Panc1 (cell line): ENCODE measurements around the gene THADA. TPM values are rescaled to one million over a fixed set of nuclear protein-coding genes. Genes with fewer than 3 reads are reported as not detected.

ENCODE experiments used
- ATAC-seq: fragments of 200-7000 bp; cut with Tn5 transposase; 2 replicates; pipeline ENCODE4 v1.9.1; 2020; ENCODE audit warnings: mild to moderate bottlenecking, moderate library complexity
- BruUV-seq: library from RNA; stranded (reverse); fragments of 400-500 nt; replicated peaks from 2 replicates; lab custom pipeline; 2021; lab: Mats Ljungman, UMichigan
- CTCF ChIA-PET: fragments of 300-600 bp; sonication (Branson Sonifier 250); formaldehyde crosslinking; loops from one replicate; lab custom pipeline; 2022; ENCODE audit warnings: antibody characterized with exemption; lab: Charles Lee
- POLR2A ChIA-PET: fragments of 300-600 bp; sonication (Branson Sonifier 250); formaldehyde crosslinking; loops from one replicate; lab custom pipeline; 2022; ENCODE audit warnings: antibody characterized with exemption; lab: Charles Lee
- DNase-seq: peaks from one replicate; pipeline ENCODE4 v3.0.0-alpha.2; 2010; ENCODE audit warnings: low read depth, low spot score
- H3K27ac ChIP-seq: 2 replicates; pipeline ENCODE4 v1.5.1; 2011; ENCODE audit warnings: mild to moderate bottlenecking, low read length, inconsistent platforms
- H3K27me3 ChIP-seq: fragments of 200-500 bp; sonication (Bioruptor generic); 2 replicates; pipeline ENCODE4 v1.6.0; 2014; ENCODE audit warnings: low read length, inconsistent platforms; ENCODE audit not compliant: control insufficient read depth, insufficient read depth
- H3K36me3 ChIP-seq: fragments of 200-500 bp; sonication (Bioruptor generic); 2 replicates; pipeline ENCODE4 v1.5.1; 2014; ENCODE audit warnings: inconsistent platforms, mild to moderate bottlenecking, low read length, moderate library complexity; ENCODE audit not compliant: control insufficient read depth, insufficient read depth
- H3K4me1 ChIP-seq: 2 replicates; pipeline ENCODE4 v1.5.1; 2011; ENCODE audit warnings: inconsistent platforms, mild to moderate bottlenecking, low read length, moderate library complexity; ENCODE audit not compliant: control insufficient read depth, insufficient read depth
- H3K4me3 ChIP-seq, 2 experiments: 2 replicates each; pipeline ENCODE4 v1.5.1; 2011 to 2012; ENCODE audit warnings: low read depth in 2 of 2, low read length in 2 of 2, mild to moderate bottlenecking in 2 of 2, inconsistent platforms in 1 of 2, moderate library complexity in 1 of 2
- H3K9me3 ChIP-seq: fragments of 200-500 bp; sonication (Bioruptor generic); 2 replicates; pipeline ENCODE4 v1.5.1; 2014; ENCODE audit warnings: low read depth, mild to moderate bottlenecking, inconsistent platforms, low read length, moderate library complexity; ENCODE audit not compliant: control insufficient read depth, insufficient read depth
- CTCF ChIP-seq: fragments of 450-650 bp; IDR thresholded peaks from 2 replicates; pipeline ENCODE4 v1.5.1; 2017; ENCODE audit warnings: mild to moderate bottlenecking
- POLR2AphosphoS5 ChIP-seq: IDR thresholded peaks from 2 replicates; pipeline ENCODE4 v1.6.1; 2012; ENCODE audit warnings: mild to moderate bottlenecking, low read depth, low read length, moderate library complexity
- REST ChIP-seq, 2 experiments: IDR thresholded peaks; 2 replicates each; pipeline ENCODE4 v1.6.1; 2011 to 2012; ENCODE audit warnings: low read depth in 2 of 2, control low read depth in 1 of 2, low read length in 1 of 2, mild to moderate bottlenecking in 1 of 2, moderate library complexity in 1 of 2; ENCODE audit not compliant: insufficient read depth in 1 of 2
- SIN3A ChIP-seq: IDR thresholded peaks from 2 replicates; pipeline ENCODE4 v1.6.1; 2012; ENCODE audit warnings: low read depth, mild to moderate bottlenecking, low read length, moderate library complexity, borderline replicate concordance; ENCODE audit not compliant: insufficient read depth
- TCF7L2 ChIP-seq: IDR thresholded peaks from 2 replicates; pipeline ENCODE4 v1.6.1; 2011; ENCODE audit warnings: mild to moderate bottlenecking, low read depth, low read length, inconsistent platforms
- in situ Hi-C: cut with HindIII; loops from 2 replicates; pipeline ENCODE4 v1.10.0; 2016; ENCODE audit warnings: low sequenced_read_pairs, low pct_unique_long_range_greater_than_20kb
- intact Hi-C: fragments of 100-400 bp; cut with micrococcal nuclease; formaldehyde crosslinking; loops from one replicate; pipeline ENCODE4 v1.10.0; 2022; ENCODE audit not compliant: unreplicated experiment
- total RNA-seq: library from RNA; stranded (reverse); gene quantifications from one replicate; pipeline ENCODE4 v1.2.1, GENCODE V29; 2021; ENCODE audit not compliant: unreplicated experiment

THADA gene
- total RNA-seq, 1 experiment from 2014 or later, result 37.2 TPM

- peaks cover 8% of the 10 kb centered on the region; the same call in 1 of the 2 replicates for H3K4me1 ChIP-seq
- in situ Hi-C loops (no loop called here), intact Hi-C loops (no loop called here)
- no peak for TF ChIP-seq SIN3A
- TF ChIP-seq TCF7L2, result no peak
- no peak for TF ChIP-seq REST (IDR thresholded peaks at IDR 0.05; ENCODE audit: insufficient read depth in 1 of 2, low read depth in 2 of 2, low read length in 1 of 2)
- no peak for TF ChIP-seq CTCF
- TF ChIP-seq POLR2AphosphoS5, result no peak
- CTCF ChIA-PET, result no interaction called here
- no peak overlapping the region for H3K4me3 ChIP-seq
- H3K27ac ChIP-seq, result no peak overlapping the region
- H3K9me3 ChIP-seq, result no peaks in the 10 kb centered on the region
- ATAC-seq (no peak), DNase-seq (no peak)
- BruUV-seq, result no TSS peak
- H3K36me3 ChIP-seq, result no peaks in the 10 kb centered on the region; the same call in 1 of the 2 replicates
- POLR2A ChIA-PET, result no interaction called here
- H3K27me3 ChIP-seq, result no peaks in the 10 kb centered on the region
Observed at GRCh38 chr2:43345391-43345813, 250.4 kb downstream of the THADA start.

GRCh38 chr2:43344868-43345373, 250.9 kb downstream of the THADA start:
- BruUV-seq, result no TSS peak
- intact Hi-C loops, result no loop called here
- Histone ChIP-seq H3K27ac (no peak overlapping the region), H3K27me3 (no peaks in the 10 kb centered on the region), H3K4me3 (no peak overlapping the region), H3K4me1 (peaks cover 8% of the 10 kb centered on the region; the same call in 1 of the 2 replicates), H3K36me3 (no peaks in the 10 kb centered on the region; the same call in 1 of the 2 replicates), H3K9me3 (no peaks in the 10 kb centered on the region)
- DNase-seq (no peak), ATAC-seq (no peak)
- in situ Hi-C loops, result no loop called here
- TF ChIP-seq CTCF (no peak), TCF7L2 (no peak), POLR2AphosphoS5 (no peak), SIN3A (no peak), REST (IDR thresholded peaks at IDR 0.05; ENCODE audit: insufficient read depth in 1 of 2, low read depth in 2 of 2, low read length in 1 of 2) (no peak)
- CTCF ChIA-PET, result no interaction called here
- POLR2A ChIA-PET, result no interaction called here
